ENCODE data around the gene PLXNB2. TPM values are rescaled to one million over a fixed set of nuclear protein-coding genes. Genes with fewer than 3 reads are reported as not detected.
"Not testable (repeated sequence)": the region's sequence is repeated elsewhere in the genome, so short reads cannot be mapped to it uniquely, and the experiment has no call there.

The PLXNB2 gene
- total and polyA plus RNA-seq, 2 experiments from 2014 or later: 123 to 147 TPM

- no peaks in the 10 kb centered on the region for H4K20me1 ChIP-seq (ENCODE audit: insufficient read depth)
- no peaks in the 10 kb centered on the region; the same call in 1 of the 2 replicates for H3K79me2 ChIP-seq (ENCODE audit: insufficient read depth)
- no peak overlapping the region for H3K9ac ChIP-seq
- 53 to 56% methylated on average over 5 of the region's 7 CpGs for WGBS, 2 experiments (ENCODE audit: low coverage in 1 of 2, low lambda C conversion rate in 2 of 2, missing lambda C conversion rate in 2 of 2)
- no peaks in the 10 kb centered on the region for H3K27me3 ChIP-seq (replicated peaks; ENCODE audit: insufficient read depth)
- no peak for TF ChIP-seq EZH2 (IDR thresholded peaks at IDR 0.05; ENCODE audit: insufficient read depth, poor library complexity, severe bottlenecking)
- no peak for TF ChIP-seq EZH2phosphoT487 (IDR thresholded peaks at IDR 0.05; ENCODE audit: insufficient read depth, low read depth)
- H3K27ac ChIP-seq: no peak overlapping the region
- peak; percentile 71 for DNase-seq
- H3F3A ChIP-seq (ENCODE audit: insufficient read depth): peaks cover 18% of the 10 kb centered on the region
- in situ Hi-C loops (cut with MboI): loop anchor here (10.0 kb wide), 1 partner anchor 60 kb away; no protein-coding TSS in a partner anchor
- H3K4me3 ChIP-seq: no peak overlapping the region
- H2AFZ ChIP-seq: no peak overlapping the region
- H3K9me2 ChIP-seq (ENCODE audit: insufficient read depth): no peaks in the 10 kb centered on the region
- peaks cover 22% of the 10 kb centered on the region; the same call in 1 of the 2 replicates for H3K36me3 ChIP-seq (ENCODE audit: low read depth)
- H3K4me2 ChIP-seq (ENCODE audit: unreplicated experiment): no peak overlapping the region
- no peaks in the 10 kb centered on the region for H3K9me3 ChIP-seq (ENCODE audit: low read depth)
- H3K4me1 ChIP-seq (ENCODE audit: insufficient read depth): peaks cover 7% of the 10 kb centered on the region
Measured at GRCh38 chr22:50274311-50274710, 33.1 kb downstream of the PLXNB2 start.

GRCh38 chr22:50273781-50274180, 33.7 kb downstream of the PLXNB2 start:
- not testable (repeated sequence) for H3K9ac ChIP-seq, DNase-seq
- in situ Hi-C loops (cut with MboI): loop anchor here (10.0 kb wide), 1 partner anchor 61 kb away; no protein-coding TSS in a partner anchor

GRCh38 chr22:50273352-50273751, 34.1 kb downstream of the PLXNB2 start:
- in situ Hi-C loops (cut with MboI): loop anchor here (10.0 kb wide), 1 partner anchor 61 kb away; no protein-coding TSS in a partner anchor
- not testable (repeated sequence) for H2AFZ ChIP-seq; H3K27ac ChIP-seq; H4K20me1 ChIP-seq (ENCODE audit: insufficient read depth); H3K4me3 ChIP-seq; H3K9ac ChIP-seq; H3K9me3 ChIP-seq (ENCODE audit: low read depth); H3K27me3 ChIP-seq (replicated peaks; ENCODE audit: insufficient read depth); H3K79me2 ChIP-seq (ENCODE audit: insufficient read depth); DNase-seq; H3K9me2 ChIP-seq (ENCODE audit: insufficient read depth); H3K4me1 ChIP-seq (ENCODE audit: insufficient read depth); H3K4me2 ChIP-seq (ENCODE audit: unreplicated experiment)
- H3K36me3 ChIP-seq (ENCODE audit: low read depth): peaks cover 22% of the 10 kb centered on the region; the same call in 1 of the 2 replicates
- peaks cover 18% of the 10 kb centered on the region for H3F3A ChIP-seq (ENCODE audit: insufficient read depth)
- WGBS, 2 experiments (ENCODE audit: low coverage in 1 of 2, low lambda C conversion rate in 2 of 2, missing lambda C conversion rate in 2 of 2): 36 to 48% methylated on average over 10 of the region's 11 CpGs

More at GRCh38 chr22:50273781-50274180, 33.7 kb downstream of the PLXNB2 start:
- Histone ChIP-seq H3F3A (ENCODE audit: insufficient read depth) (peaks cover 18% of the 10 kb centered on the region), H3K36me3 (ENCODE audit: low read depth) (peaks cover 22% of the 10 kb centered on the region; the same call in 1 of the 2 replicates)
- H3K9me3 ChIP-seq (ENCODE audit: low read depth); H3K9me2 ChIP-seq (ENCODE audit: insufficient read depth); H3K27ac ChIP-seq; H4K20me1 ChIP-seq (ENCODE audit: insufficient read depth); H3K27me3 ChIP-seq (replicated peaks; ENCODE audit: insufficient read depth); H3K79me2 ChIP-seq (ENCODE audit: insufficient read depth); H3K4me2 ChIP-seq (ENCODE audit: unreplicated experiment); H3K4me1 ChIP-seq (ENCODE audit: insufficient read depth); H2AFZ ChIP-seq; H3K4me3 ChIP-seq: not testable (repeated sequence)
- WGBS, 2 experiments (ENCODE audit: low coverage in 1 of 2, low lambda C conversion rate in 2 of 2, missing lambda C conversion rate in 2 of 2): 83 to 90% methylated on average over 10 of the region's 10 CpGs

GRCh38 chr22:50272044-50272802, 35.2 kb downstream of the PLXNB2 start:
- H3K9me2 ChIP-seq (ENCODE audit: insufficient read depth): no peaks in the 10 kb centered on the region
- H3K4me1 ChIP-seq (ENCODE audit: insufficient read depth): peaks cover 7% of the 10 kb centered on the region
- H3K27me3 ChIP-seq (replicated peaks; ENCODE audit: insufficient read depth): no peaks in the 10 kb centered on the region
- H3K4me2 ChIP-seq (ENCODE audit: unreplicated experiment): no peak overlapping the region
- 58 to 72% methylated on average over 15 to 24 of the region's 26 CpGs for WGBS, 2 experiments (ENCODE audit: low coverage in 1 of 2, low lambda C conversion rate in 2 of 2, missing lambda C conversion rate in 2 of 2)
- TF ChIP-seq EZH2 (IDR thresholded peaks at IDR 0.05; ENCODE audit: insufficient read depth, poor library complexity, severe bottlenecking) (no peak), EZH2phosphoT487 (IDR thresholded peaks at IDR 0.05; ENCODE audit: insufficient read depth, low read depth) (no peak)
- H3K36me3 ChIP-seq (ENCODE audit: low read depth): peaks cover 19% of the 10 kb centered on the region; the same call in 1 of the 2 replicates
- no peak overlapping the region for H3K4me3 ChIP-seq
- no peak for DNase-seq
- H3K9ac ChIP-seq: no peak overlapping the region
- peaks cover 17% of the 10 kb centered on the region for H3F3A ChIP-seq (ENCODE audit: insufficient read depth)
- no peaks in the 10 kb centered on the region for H3K9me3 ChIP-seq (ENCODE audit: low read depth)
- no peak overlapping the region for H3K27ac ChIP-seq
- H4K20me1 ChIP-seq (ENCODE audit: insufficient read depth): no peaks in the 10 kb centered on the region
- H3K79me2 ChIP-seq (ENCODE audit: insufficient read depth): no peaks in the 10 kb centered on the region; the same call in 1 of the 2 replicates
- in situ Hi-C loops (cut with MboI): loop anchor here (10.0 kb wide), 1 partner anchor 63 kb away; no protein-coding TSS in a partner anchor
- no peak overlapping the region for H2AFZ ChIP-seq
